Kidney epithelial cell (primary cell): Measurements from ENCODE around the gene BUB1. TPM values are rescaled to one million over a fixed set of nuclear protein-coding genes. Genes with fewer than 3 reads are reported as not detected.

Experiments
- DNase-seq: peaks from one replicate; pipeline ENCODE4 v3.0.0-alpha.2; 2010; ENCODE audit warnings: low read depth
- H3K27me3 ChIP-seq: 2 replicates; pipeline ENCODE4 v1.6.0; 2011; ENCODE audit warnings: low read length; ENCODE audit not compliant: control insufficient read depth, insufficient read depth
- H3K36me3 ChIP-seq: 2 replicates; pipeline ENCODE4 v1.5.1; 2011; ENCODE audit warnings: low read length; ENCODE audit not compliant: control insufficient read depth, insufficient read depth
- H3K4me3 ChIP-seq: 2 replicates; pipeline ENCODE4 v1.5.1; 2011; ENCODE audit warnings: low read depth, mild to moderate bottlenecking, control low read depth, low read length
- total RNA-seq: library from RNA; depleted of rRNA; stranded (reverse); fragments of >200 nt; gene quantifications from 2 replicates; pipeline ENCODE4 v1.2.3, GENCODE V29; 2015
- TF ChIP-seq, protein P1 (sequence below): IDR thresholded peaks from 2 replicates; pipeline ENCODE4 v1.5.1; 2011; ENCODE audit warnings: mild to moderate bottlenecking, moderate library complexity, low read length, control low read depth, inconsistent platforms; ENCODE audit not compliant: insufficient read depth, poor library complexity, severe bottlenecking

Gene BUB1
- 10.2 TPM in 2 replicates for total RNA-seq

GRCh38 chr2:110677530-110678456, at the start of gene BUB1:
Gene BUB1, minus strand, starts transcription at chr2:110678063. Its CDS starts 68 bp downstream, at chr2:110677995.
- peak within 1 kb of the TSS; percentile 91 for H3K4me3 ChIP-seq
- TF ChIP-seq, protein P1, sequence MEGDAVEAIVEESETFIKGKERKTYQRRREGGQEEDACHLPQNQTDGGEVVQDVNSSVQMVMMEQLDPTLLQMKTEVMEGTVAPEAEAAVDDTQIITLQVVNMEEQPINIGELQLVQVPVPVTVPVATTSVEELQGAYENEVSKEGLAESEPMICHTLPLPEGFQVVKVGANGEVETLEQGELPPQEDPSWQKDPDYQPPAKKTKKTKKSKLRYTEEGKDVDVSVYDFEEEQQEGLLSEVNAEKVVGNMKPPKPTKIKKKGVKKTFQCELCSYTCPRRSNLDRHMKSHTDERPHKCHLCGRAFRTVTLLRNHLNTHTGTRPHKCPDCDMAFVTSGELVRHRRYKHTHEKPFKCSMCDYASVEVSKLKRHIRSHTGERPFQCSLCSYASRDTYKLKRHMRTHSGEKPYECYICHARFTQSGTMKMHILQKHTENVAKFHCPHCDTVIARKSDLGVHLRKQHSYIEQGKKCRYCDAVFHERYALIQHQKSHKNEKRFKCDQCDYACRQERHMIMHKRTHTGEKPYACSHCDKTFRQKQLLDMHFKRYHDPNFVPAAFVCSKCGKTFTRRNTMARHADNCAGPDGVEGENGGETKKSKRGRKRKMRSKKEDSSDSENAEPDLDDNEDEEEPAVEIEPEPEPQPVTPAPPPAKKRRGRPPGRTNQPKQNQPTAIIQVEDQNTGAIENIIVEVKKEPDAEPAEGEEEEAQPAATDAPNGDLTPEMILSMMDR = no peak
- H3K27me3 ChIP-seq = no peaks in the 10 kb centered on the region
- DNase-seq = peak; percentile 83
- no peaks in the 10 kb centered on the region for H3K36me3 ChIP-seq

DNA sequence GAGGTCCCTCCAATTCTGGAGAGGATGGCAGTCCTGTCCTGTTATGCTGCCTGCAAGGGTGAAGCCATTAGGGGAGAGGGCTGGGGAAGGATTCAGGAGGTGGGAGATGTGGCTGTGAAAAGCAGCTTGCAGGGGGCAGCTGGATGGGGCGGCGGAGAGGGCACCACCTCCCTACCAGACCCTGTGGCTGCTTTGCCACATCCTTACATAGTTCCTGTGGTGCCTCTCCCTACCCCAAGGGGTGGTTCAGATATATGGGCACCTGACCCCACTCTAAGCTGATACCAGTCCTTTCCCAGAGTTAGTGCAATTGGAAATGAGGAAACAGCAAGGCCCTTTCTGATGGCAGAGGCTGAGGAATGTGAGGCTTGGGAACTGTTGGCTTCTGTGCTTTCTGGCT, 48.4 kb upstream of the BUB1 start:
- DNase-seq = no peak
- H3K4me3 ChIP-seq = no peak overlapping the region
- H3K36me3 ChIP-seq = no peaks in the 10 kb centered on the region
- TF ChIP-seq, protein P1 = no peak
- H3K27me3 ChIP-seq = peaks cover 18% of the 10 kb centered on the region

DNA sequence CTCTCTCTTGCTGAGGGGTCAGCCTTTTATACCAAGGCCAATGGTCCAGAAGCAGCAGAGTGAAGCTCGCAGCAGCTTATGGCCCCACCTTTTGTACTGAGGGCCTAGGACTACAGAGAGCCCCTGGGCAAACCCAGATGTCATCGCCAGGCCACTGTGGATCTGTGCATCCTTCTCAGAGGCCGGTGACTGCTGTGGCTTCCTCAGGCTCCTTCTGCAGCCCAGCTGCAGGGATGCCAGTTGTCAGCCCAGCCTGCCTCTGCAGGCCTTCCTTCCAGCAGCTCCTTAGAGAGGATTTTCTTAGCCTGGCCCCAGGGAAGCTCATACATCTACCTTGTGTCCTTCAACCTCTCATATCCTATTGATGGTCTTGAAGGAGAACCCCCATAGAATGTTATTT, 48.0 kb upstream of the BUB1 start:
- TF ChIP-seq, protein P1 = no peak
- H3K36me3 ChIP-seq = no peaks in the 10 kb centered on the region
- no peak for DNase-seq
- H3K4me3 ChIP-seq = no peak overlapping the region
- H3K27me3 ChIP-seq = peaks cover 14% of the 10 kb centered on the region

DNA sequence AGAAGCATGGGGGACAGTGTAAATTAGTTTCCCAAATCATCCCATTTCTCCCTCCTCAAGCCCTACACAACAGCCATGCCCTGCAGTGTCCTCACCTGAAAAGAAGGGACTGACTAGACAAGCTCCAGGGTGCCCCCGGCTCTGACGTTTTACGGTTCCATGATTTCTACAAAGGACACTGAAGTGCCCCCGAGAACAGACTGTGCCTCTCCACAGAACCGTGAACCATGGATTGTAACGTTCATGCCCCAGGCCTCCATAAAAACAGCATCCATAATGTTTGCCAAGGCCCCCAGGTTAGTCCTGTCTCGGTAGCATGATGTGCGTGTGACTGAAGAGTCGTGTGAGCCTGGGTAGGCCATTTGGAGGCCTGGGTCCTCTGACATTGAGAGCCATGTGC, 47.5 kb upstream of the BUB1 start:
- no peak for DNase-seq
- TF ChIP-seq, protein P1 = no peak
- no peak overlapping the region for H3K4me3 ChIP-seq
- H3K36me3 ChIP-seq = no peaks in the 10 kb centered on the region
- H3K27me3 ChIP-seq = peaks cover 11% of the 10 kb centered on the region

- TF ChIP-seq, protein P1 = no peak
- DNase-seq = no peak
- H3K36me3 ChIP-seq = no peaks in the 10 kb centered on the region
- no peak overlapping the region for H3K4me3 ChIP-seq
- H3K27me3 ChIP-seq = peaks cover 11% of the 10 kb centered on the region
Observed at GRCh38 chr2:110724820-110725219, 47.0 kb upstream of the BUB1 start.
